A549 (cell line): ENCODE measurements around the gene APBA1. TPM values are rescaled to one million over a fixed set of nuclear protein-coding genes. Genes with fewer than 3 reads are reported as not detected.
"Not testable (repeated sequence)": the region's sequence is repeated elsewhere in the genome, so short reads cannot be mapped to it uniquely, and the experiment has no call there.

Source experiments
- ATAC-seq, 2 experiments: fragments of 200-7000 bp in 1 of 2; fragments of >200 bp in 1 of 2; cut with Nextera tagmentation in 1 of 2; cut with Tn5 transposase in 1 of 2; 3 replicates each; pipeline versions ENCODE4 v1.8.0 to v1.9.1; 2018 to 2020; ENCODE audit warnings: mild to moderate bottlenecking in 1 of 2, moderate library complexity in 1 of 2
- CTCF ChIA-PET: fragments of 300-600 bp; sonication (Branson Sonifier 250); formaldehyde crosslinking; extraction: SDS; loops from one replicate; lab custom pipeline; 2021; ENCODE audit warnings: antibody characterized with exemption, inconsistent platforms; lab: Yijun Ruan, JAX
- POLR2A ChIA-PET: fragments of 350-600 bp; formaldehyde crosslinking; extraction: SDS; loops from one replicate; lab custom pipeline; 2021; ENCODE audit warnings: antibody characterized with exemption, inconsistent platforms; lab: Yijun Ruan, JAX
- DNase-seq, 2 experiments: peaks; one replicate each; pipeline versions ENCODE4 v3.0.0 to v3.0.0-alpha.2; 2011 to 2016; ENCODE audit warnings: low read depth in 1 of 2, low spot score in 1 of 2
- FAIRE-seq: peaks from 2 replicates; lab custom pipeline; 2011; peaks lifted over from hg19 to GRCh38; lab: Jason Lieb, UNC
- H3K27ac ChIP-seq, 2 experiments: fragments of >200 bp; sonication (Bioruptor Twin); formaldehyde crosslinking; 3 replicates each; pipeline ENCODE4 v1.5.1; 2016 to 2017
- H3K4me1 ChIP-seq: fragments of >200 bp; sonication (Bioruptor Twin); formaldehyde crosslinking; 3 replicates; pipeline ENCODE4 v1.6.1; 2016
- H3K4me2 ChIP-seq: fragments of >200 bp; sonication (Bioruptor Twin); formaldehyde crosslinking; 3 replicates; pipeline ENCODE4 v1.6.1; 2016
- H3K4me3 ChIP-seq: fragments of >200 bp; sonication (Bioruptor Twin); formaldehyde crosslinking; 3 replicates; pipeline ENCODE4 v1.5.1; 2016
- H3K9me3 ChIP-seq: fragments of >200 bp; sonication (Bioruptor Twin); formaldehyde crosslinking; 3 replicates; pipeline ENCODE4 v1.6.1; 2016
- ATOH8 ChIP-seq: fragments of 250-450 bp; sonication (Bioruptor Pico); IDR thresholded peaks from 2 replicates; pipeline ENCODE4 v1.5.0; 2020; ENCODE audit warnings: low read depth, mild to moderate bottlenecking, moderate library complexity
- CBX2 ChIP-seq: fragments of 200-600 bp; sonication (generic); IDR thresholded peaks from 2 replicates; pipeline ENCODE4 v1.6.1; 2016; ENCODE audit warnings: low read depth, mild to moderate bottlenecking, borderline replicate concordance
- CBX8 ChIP-seq: fragments of 200-600 bp; sonication (generic); IDR thresholded peaks from 2 replicates; pipeline ENCODE4 v1.6.1; 2016
- CHD4 ChIP-seq: fragments of 200-600 bp; sonication (generic); IDR thresholded peaks from 2 replicates; pipeline ENCODE4 v1.6.1; 2016; ENCODE audit warnings: antibody characterized with exemption, mild to moderate bottlenecking, borderline replicate concordance
- EHMT2 ChIP-seq: fragments of 200-600 bp; sonication (generic); IDR thresholded peaks from 2 replicates; pipeline ENCODE4 v1.6.1; 2016; ENCODE audit warnings: antibody characterized with exemption, low read depth, mild to moderate bottlenecking, moderate library complexity
- FOSL2 ChIP-seq, 2 experiments: fragments of 450-650 bp in 1 of 2; fragments of >200 bp in 1 of 2; sonication (Bioruptor Twin) in 1 of 2; formaldehyde crosslinking; IDR thresholded peaks; 2 replicates each; pipeline versions ENCODE4 v1.5.0 to v1.6.1; 2016 to 2020; ENCODE audit warnings: mild to moderate bottlenecking in 1 of 2, moderate library complexity in 1 of 2
- GATA3 ChIP-seq: IDR thresholded peaks from 2 replicates; pipeline ENCODE4 v1.6.1; 2012; ENCODE audit warnings: borderline replicate concordance
- HEYL ChIP-seq: fragments of 250-450 bp; sonication (Bioruptor Pico); IDR thresholded peaks from 2 replicates; pipeline ENCODE4 v1.8.0; 2021; ENCODE audit warnings: mild to moderate bottlenecking, moderate library complexity
- HOXB13 ChIP-seq: fragments of 250-450 bp; sonication (Bioruptor Pico); IDR thresholded peaks from 2 replicates; pipeline ENCODE4 v1.5.0; 2020; ENCODE audit warnings: low read depth, mild to moderate bottlenecking, moderate library complexity
- JUN ChIP-seq, 2 experiments: fragments of >200 bp; sonication (Bioruptor Twin); formaldehyde crosslinking; IDR thresholded peaks; 2 replicates in 1 of 2; 3 replicates in 1 of 2; pipeline ENCODE4 v1.6.1; 2016 to 2017
- JUNB ChIP-seq: fragments of >200 bp; sonication (Bioruptor Twin); formaldehyde crosslinking; IDR thresholded peaks from 2 replicates; pipeline ENCODE4 v1.6.1; 2016
- MAFK ChIP-seq: fragments of 450-650 bp; IDR thresholded peaks from 2 replicates; pipeline ENCODE4 v1.6.1; 2014; ENCODE audit not compliant: partially characterized antibody
- NFE2L2 ChIP-seq: fragments of 150-350 bp; conservative IDR thresholded peaks from 2 replicates; pipeline ENCODE4 v1.6.1; 2014; ENCODE audit warnings: low read length
- NR3C1 ChIP-seq: fragments of >200 bp; sonication (Bioruptor Twin); formaldehyde crosslinking; IDR thresholded peaks from 3 replicates; pipeline ENCODE4 v1.6.1; 2017
- PBX3 ChIP-seq: IDR thresholded peaks from 2 replicates; pipeline ENCODE4 v1.6.1; 2012
- POLR2A ChIP-seq: IDR thresholded peaks from 2 replicates; pipeline ENCODE4 v1.6.1; 2012; ENCODE audit warnings: mild to moderate bottlenecking, low read length
- RCOR1 ChIP-seq: fragments of 150-350 bp; IDR thresholded peaks from 2 replicates; pipeline ENCODE4 v1.6.1; 2014; ENCODE audit warnings: antibody characterized with exemption, low read length, low read depth
- TFCP2L1 ChIP-seq: fragments of 250-450 bp; sonication (Bioruptor Pico); IDR thresholded peaks from 2 replicates; pipeline ENCODE4 v1.5.0; 2021; ENCODE audit warnings: mild to moderate bottlenecking
- USF2 ChIP-seq: fragments of 450-650 bp; IDR thresholded peaks from 2 replicates; pipeline ENCODE4 v1.6.1; 2014; ENCODE audit warnings: antibody characterized with exemption
- ZC3H11A ChIP-seq: fragments of 450-650 bp; IDR thresholded peaks from 2 replicates; pipeline ENCODE4 v1.6.1; 2014; ENCODE audit warnings: antibody characterized with exemption, mild to moderate bottlenecking
- ZFP36 ChIP-seq: fragments of 450-650 bp; IDR thresholded peaks from 2 replicates; pipeline ENCODE4 v1.6.1; 2014; ENCODE audit warnings: borderline replicate concordance; ENCODE audit not compliant: partially characterized antibody
- WGBS: methylation state at CpG from one replicate; pipeline ENCODE4 v1.1.6; 2017; ENCODE audit errors: missing lambda C conversion rate; 5-methylcytosine and 5-hydroxymethylcytosine counted together
- polyA plus RNA-seq, 4 experiments: library from polyadenylated mRNA; depleted of rRNA in 3 of 4; stranded (reverse); fragments of >200 nt; fragmentation: RNase III in 1 of 4; extraction: RNeasy Plus Mini Kit Qiagen cat#74134 plus additional on column Dnase treatment in 1 of 4; gene quantifications; 2 replicates in 3 of 4; 3 replicates in 1 of 4; pipeline ENCODE4 v1.2.3, GENCODE V29; 2011 to 2017

The APBA1 gene
- polyA plus RNA-seq, 2 of the 4 experiments (the other 2 are of a cell fraction): 0.22 to 1.6 TPM

- H3K4me1 ChIP-seq: no peaks in the 10 kb centered on the region
- ChIA-PET POLR2A (no interaction called here), CTCF (interaction anchor here (1.0 to 1.8 kb wide), 4 partner anchors 10 to 699 kb away, joined by 3 to 13 read pairs (median 5); no protein-coding TSS in a partner anchor)
- H3K4me3 ChIP-seq: no peak overlapping the region
- 62% methylated on average over 42 of the region's 52 CpGs for WGBS
- no peak for TF ChIP-seq TFCP2L1 (CRISPR knock-in tag)
- no peak for TF ChIP-seq ZFP36
- no peak for TF ChIP-seq POLR2A
- no peak for TF ChIP-seq JUNB
- no peak for TF ChIP-seq CHD4
- TF ChIP-seq USF2: no peak
- no peak for TF ChIP-seq JUN (IDR thresholded peaks at IDR 0.05)
- no peak for TF ChIP-seq CBX2
- TF ChIP-seq ATOH8 (CRISPR knock-in tag): no peak
- no peak for TF ChIP-seq NR3C1
- no peak for TF ChIP-seq ZC3H11A
- TF ChIP-seq HOXB13 (CRISPR knock-in tag): no peak
- no peak for TF ChIP-seq FOSL2 (IDR thresholded peaks at IDR 0.05)
- no peak for TF ChIP-seq FOSL2 (CRISPR knock-in tag; IDR thresholded peaks at IDR 0.05)
- no peak for TF ChIP-seq CBX8
- TF ChIP-seq EHMT2: no peak
- no peak for TF ChIP-seq GATA3
- TF ChIP-seq NFE2L2: no peak
- TF ChIP-seq HEYL (CRISPR knock-in tag): no peak
- TF ChIP-seq MAFK: no peak
- DNase-seq (no peak), ATAC-seq (peak in 1 of 2 experiments; percentile 41; a peak in 3 of 6 replicates), FAIRE-seq (no peak)
- no peaks in the 10 kb centered on the region for H3K9me3 ChIP-seq
- H3K4me2 ChIP-seq: no peak overlapping the region
- H3K27ac ChIP-seq: no peak overlapping the region
These were observed 260.0 kb downstream of the APBA1 start for GRCh38 chr9:69411931-69412740.

GRCh38 chr9:69411246-69411645 is 260.9 kb downstream of the APBA1 start:
- FAIRE-seq: no peak
- WGBS: 93% methylated on average over 3 of the region's 3 CpGs
- ATAC-seq: no peak
- Histone ChIP-seq H3K4me2 (no peak overlapping the region), H3K9me3 (no peaks in the 10 kb centered on the region), H3K4me1 (no peaks in the 10 kb centered on the region), H3K27ac (no peak overlapping the region), H3K4me3 (no peak overlapping the region)
- DNase-seq: no peak
- ChIA-PET POLR2A (no interaction called here), CTCF (interaction anchor here (1.8 kb wide), 1 partner anchor 11 kb away, joined by 5 read pairs; no protein-coding TSS in a partner anchor)
- TF ChIP-seq PBX3: no peak
- no peak for TF ChIP-seq JUN (IDR thresholded peaks at IDR 0.05)
- no peak for TF ChIP-seq FOSL2 (IDR thresholded peaks at IDR 0.05)
- no peak for TF ChIP-seq FOSL2 (CRISPR knock-in tag; IDR thresholded peaks at IDR 0.05)
- no peak for TF ChIP-seq RCOR1
- TF ChIP-seq CBX8: no peak

- H3K4me3 ChIP-seq, ATAC-seq, H3K4me1 ChIP-seq, H3K4me2 ChIP-seq, H3K9me3 ChIP-seq, FAIRE-seq, H3K27ac ChIP-seq, DNase-seq, POLR2A ChIA-PET: not testable (repeated sequence)
- CTCF ChIA-PET: interaction anchor here (0.6 kb wide), 1 partner anchor 153 kb away, joined by 3 read pairs; no protein-coding TSS in a partner anchor
- 72% methylated on average over 6 of the region's 6 CpGs for WGBS
These were observed 262.2 kb downstream of the APBA1 start for GRCh38 chr9:69409936-69410335.
